AG09309 (cell line): ENCODE measurements around the gene NAALADL2.
A peak's percentile ranks its signal among the peaks of the same experiment; 100 is the strongest.

Source experiments
- DNase-seq: peaks from one replicate; pipeline ENCODE4 v3.0.0-alpha.2; 2010; ENCODE audit warnings: low read depth
- H3K4me3 ChIP-seq: 2 replicates; pipeline ENCODE4 v1.5.1; 2011; ENCODE audit warnings: mild to moderate bottlenecking, low read depth, low read length, moderate library complexity; ENCODE audit not compliant: control insufficient read depth
- TF ChIP-seq, protein P1 (sequence below): IDR thresholded peaks from 2 replicates; pipeline ENCODE4 v1.5.1; 2011; ENCODE audit warnings: mild to moderate bottlenecking, low read depth, low read length, inconsistent platforms; ENCODE audit not compliant: insufficient read depth, control insufficient read depth; ENCODE audit errors: missing control alignments

The NAALADL2 gene

GRCh38 chr3:174858353-174858752 lies 781 bp upstream of the NAALADL2 start:
- no peak for DNase-seq

GRCh38 chr3:174859756-174860155 lies 622 bp downstream of the NAALADL2 start:
- no peak for DNase-seq
- TF ChIP-seq, protein P1, sequence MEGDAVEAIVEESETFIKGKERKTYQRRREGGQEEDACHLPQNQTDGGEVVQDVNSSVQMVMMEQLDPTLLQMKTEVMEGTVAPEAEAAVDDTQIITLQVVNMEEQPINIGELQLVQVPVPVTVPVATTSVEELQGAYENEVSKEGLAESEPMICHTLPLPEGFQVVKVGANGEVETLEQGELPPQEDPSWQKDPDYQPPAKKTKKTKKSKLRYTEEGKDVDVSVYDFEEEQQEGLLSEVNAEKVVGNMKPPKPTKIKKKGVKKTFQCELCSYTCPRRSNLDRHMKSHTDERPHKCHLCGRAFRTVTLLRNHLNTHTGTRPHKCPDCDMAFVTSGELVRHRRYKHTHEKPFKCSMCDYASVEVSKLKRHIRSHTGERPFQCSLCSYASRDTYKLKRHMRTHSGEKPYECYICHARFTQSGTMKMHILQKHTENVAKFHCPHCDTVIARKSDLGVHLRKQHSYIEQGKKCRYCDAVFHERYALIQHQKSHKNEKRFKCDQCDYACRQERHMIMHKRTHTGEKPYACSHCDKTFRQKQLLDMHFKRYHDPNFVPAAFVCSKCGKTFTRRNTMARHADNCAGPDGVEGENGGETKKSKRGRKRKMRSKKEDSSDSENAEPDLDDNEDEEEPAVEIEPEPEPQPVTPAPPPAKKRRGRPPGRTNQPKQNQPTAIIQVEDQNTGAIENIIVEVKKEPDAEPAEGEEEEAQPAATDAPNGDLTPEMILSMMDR = no peak
- no peak overlapping the region for H3K4me3 ChIP-seq

More at GRCh38 chr3:174858353-174858752, 781 bp upstream of the NAALADL2 start:
- TF ChIP-seq, protein P1 = no peak
- H3K4me3 ChIP-seq = no peak overlapping the region

GRCh38 chr3:174862101-174862500 lies 3.0 kb downstream of the NAALADL2 start:
- TF ChIP-seq, protein P1 = peak; percentile 5
- no peak overlapping the region for H3K4me3 ChIP-seq
- DNase-seq = no peak

DNA sequence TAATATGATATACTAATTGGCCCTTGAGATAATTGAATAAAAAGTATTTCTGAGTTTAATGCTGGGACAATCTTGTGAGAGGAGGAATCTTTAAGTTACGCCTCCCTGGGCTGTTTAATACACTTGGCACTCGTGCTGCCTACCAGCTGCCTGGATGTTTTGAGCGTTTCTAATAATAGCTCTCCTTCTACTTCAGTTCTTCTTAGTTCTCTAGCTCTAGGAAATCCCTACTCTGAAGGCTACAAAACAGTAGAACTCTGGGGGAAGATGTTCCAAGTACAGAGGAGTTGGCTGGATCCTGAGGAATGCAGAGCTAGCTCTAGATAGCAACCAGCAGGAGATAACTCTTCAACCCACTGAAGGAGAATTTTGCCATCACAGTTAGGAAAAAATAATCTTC lies 3.5 kb downstream of the NAALADL2 start:
- TF ChIP-seq, protein P1 = no peak
- no peak overlapping the region for H3K4me3 ChIP-seq
- DNase-seq = no peak

GRCh38 chr3:174863488-174863887 lies 4.4 kb downstream of the NAALADL2 start:
- TF ChIP-seq, protein P1 = no peak
- DNase-seq = no peak
- H3K4me3 ChIP-seq = no peak overlapping the region

DNA sequence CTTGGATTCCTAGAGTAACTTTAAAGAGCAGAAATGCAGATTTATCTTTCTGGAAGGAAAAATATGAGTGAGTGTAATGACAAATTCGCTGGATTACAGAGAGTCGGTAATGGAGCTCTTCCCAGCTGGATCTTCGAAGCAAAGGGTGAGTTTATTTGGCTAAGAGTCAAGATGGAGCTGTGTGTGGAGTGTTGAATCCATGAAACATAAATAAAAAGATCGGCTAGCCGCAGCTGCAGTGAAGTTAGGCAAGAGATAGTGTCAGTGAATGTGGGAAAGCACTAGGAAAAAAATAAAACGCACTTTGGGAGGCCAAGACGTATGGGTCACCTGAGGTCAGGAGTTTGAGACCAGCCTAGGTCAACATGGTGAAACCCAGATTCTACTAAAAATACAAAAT lies 10.3 kb downstream of the NAALADL2 start:
- H3K4me3 ChIP-seq = no peak overlapping the region
- TF ChIP-seq, protein P1 = no peak
- no peak for DNase-seq
